WI38 (cell line): ENCODE data around the gene PTPRG.

Source experiments
- H3K4me3 ChIP-seq: 2 replicates; pipeline ENCODE4 v1.5.1; 2011; ENCODE audit warnings: low read depth, mild to moderate bottlenecking, control low read depth, low read length
- CTCF ChIP-seq: IDR thresholded peaks from 2 replicates; pipeline ENCODE4 v1.5.1; 2012; ENCODE audit warnings: low read depth, mild to moderate bottlenecking, control low read depth, low read length

The PTPRG gene

GRCh38 chr3:61983479-61983878 is 422.1 kb downstream of the PTPRG start:
- TF ChIP-seq CTCF: no peak
- H3K4me3 ChIP-seq: no peak overlapping the region

GRCh38 chr3:61985020-61985419 is 423.6 kb downstream of the PTPRG start:
- H3K4me3 ChIP-seq: no peak overlapping the region
- TF ChIP-seq CTCF: no peak

GRCh38 chr3:61986473-61986872 is 425.1 kb downstream of the PTPRG start:
- no peak overlapping the region for H3K4me3 ChIP-seq
- TF ChIP-seq CTCF: no peak

- no peak overlapping the region for H3K4me3 ChIP-seq
- no peak for TF ChIP-seq CTCF
Observed at GRCh38 chr3:61989681-61990080, 428.3 kb downstream of the PTPRG start.

- H3K4me3 ChIP-seq: no peak overlapping the region
- TF ChIP-seq CTCF: no peak
Observed at GRCh38 chr3:61990327-61991027, 429.1 kb downstream of the PTPRG start.

GRCh38 chr3:61991706-61992105 is 430.3 kb downstream of the PTPRG start:
- H3K4me3 ChIP-seq: no peak overlapping the region
- TF ChIP-seq CTCF: no peak

GRCh38 chr3:61996366-61996765 is 435.0 kb downstream of the PTPRG start:
- TF ChIP-seq CTCF: no peak
- no peak overlapping the region for H3K4me3 ChIP-seq
